GM18907 (cell line): ENCODE results near the gene SOAT2.
"Not testable (repeated sequence)": the region's sequence is repeated elsewhere in the genome, so short reads cannot be mapped to it uniquely, and the experiment has no call there.

Source experiments
- ATAC-seq: cut with Tn5 transposase; IDR thresholded peaks from one replicate; pipeline ENCODE4 v1.9.1; 2021; ENCODE audit warnings: mild to moderate bottlenecking, moderate library complexity; ENCODE audit not compliant: unreplicated experiment

The SOAT2 gene

GRCh38 chr12:53131844-53132243 lies 28.6 kb downstream of the SOAT2 start:
- no peak for ATAC-seq

GRCh38 chr12:53133722-53134121 lies 30.4 kb downstream of the SOAT2 start:
- ATAC-seq: no peak

- ATAC-seq: no peak
Measured at GRCh38 chr12:53143355-53143754, 40.1 kb downstream of the SOAT2 start.

GRCh38 chr12:53145383-53146260 lies 42.3 kb downstream of the SOAT2 start:
- ATAC-seq: no peak

GRCh38 chr12:53147181-53147580 lies 43.9 kb downstream of the SOAT2 start:
- no peak for ATAC-seq

- ATAC-seq: no peak
Measured at GRCh38 chr12:53147653-53148052, 44.4 kb downstream of the SOAT2 start.

- ATAC-seq: no peak
Measured at GRCh38 chr12:53151039-53151438, 47.8 kb downstream of the SOAT2 start.

- no peak for ATAC-seq
Measured at GRCh38 chr12:53152390-53152789, 49.1 kb downstream of the SOAT2 start.

GRCh38 chr12:53159195-53159839 lies 56.0 kb downstream of the SOAT2 start:
- ATAC-seq: peak; percentile 77

GRCh38 chr12:53160000-53160399 lies 56.7 kb downstream of the SOAT2 start:
- ATAC-seq: no peak

GRCh38 chr12:53160673-53161072 lies 57.4 kb downstream of the SOAT2 start:
- ATAC-seq: no peak

GRCh38 chr12:53161119-53161911 lies 58.0 kb downstream of the SOAT2 start:
- no peak for ATAC-seq

GRCh38 chr12:53163008-53163407 lies 59.7 kb downstream of the SOAT2 start:
- ATAC-seq: not testable (repeated sequence)

- ATAC-seq: no peak
Measured at GRCh38 chr12:53166837-53167236, 63.6 kb downstream of the SOAT2 start.

GRCh38 chr12:53169644-53170043 lies 66.4 kb downstream of the SOAT2 start:
- no peak for ATAC-seq

GRCh38 chr12:53170215-53170614 lies 66.9 kb downstream of the SOAT2 start:
- no peak for ATAC-seq

- ATAC-seq: no peak
Measured at GRCh38 chr12:53170876-53171724, 67.8 kb downstream of the SOAT2 start.

- ATAC-seq: no peak
Measured at GRCh38 chr12:53171725-53172329, 68.5 kb downstream of the SOAT2 start.

- ATAC-seq: no peak
Measured at GRCh38 chr12:53172352-53172751, 69.1 kb downstream of the SOAT2 start.

GRCh38 chr12:53173085-53173715 lies 69.9 kb downstream of the SOAT2 start:
- ATAC-seq: no peak
